OCI-LY7 (cell line): ENCODE results near the gene CGN. TPM values are rescaled to one million over a fixed set of nuclear protein-coding genes. Genes with fewer than 3 reads are reported as not detected.

Experiments used
- BruUV-seq: library from RNA; stranded (reverse); fragments of 400-500 nt; replicated peaks from 2 replicates; lab custom pipeline; 2021; lab: Mats Ljungman, UMichigan
- CTCF ChIA-PET: fragments of 300-600 bp; sonication (Branson Sonifier 250); formaldehyde crosslinking; loops from one replicate; lab custom pipeline; 2022; ENCODE audit warnings: antibody characterized with exemption; ENCODE audit not compliant: unreplicated experiment; lab: Charles Lee
- POLR2A ChIA-PET: fragments of 300-600 bp; sonication (Branson Sonifier 250); formaldehyde crosslinking; loops from one replicate; lab custom pipeline; 2022; ENCODE audit warnings: antibody characterized with exemption; lab: Charles Lee
- DNase-seq: peaks from one replicate; pipeline ENCODE4 v3.0.0-alpha.2; 2015; ENCODE audit warnings: low spot score
- H2AFZ ChIP-seq: fragments of 200-600 bp; sonication (generic), shearing (Covaris generic); 2 replicates; pipeline ENCODE4 v1.6.1; 2014; ENCODE audit warnings: mild to moderate bottlenecking, antibody characterized with exemption, low read length, moderate library complexity
- H3K27ac ChIP-seq: fragments of 200-600 bp; sonication (generic); 2 replicates; pipeline ENCODE4 v1.5.1; 2014; ENCODE audit warnings: mixed run types, low read depth, mild to moderate bottlenecking, moderate library complexity, low read length, inconsistent platforms; ENCODE audit not compliant: poor library complexity, severe bottlenecking
- H3K36me3 ChIP-seq: fragments of 200-600 bp; sonication (generic); 2 replicates; pipeline ENCODE4 v1.6.1; 2014; ENCODE audit warnings: mild to moderate bottlenecking, antibody characterized with exemption, low read length, moderate library complexity, mixed read lengths; ENCODE audit not compliant: insufficient read depth
- H3K4me1 ChIP-seq: fragments of 200-600 bp; sonication (generic); 2 replicates; pipeline ENCODE4 v1.5.1; 2014; ENCODE audit warnings: mild to moderate bottlenecking, low read length; ENCODE audit not compliant: insufficient read depth, poor library complexity, severe bottlenecking
- H3K4me2 ChIP-seq: fragments of 200-600 bp; sonication (generic); 2 replicates; pipeline ENCODE4 v1.6.1; 2014; ENCODE audit warnings: mild to moderate bottlenecking, low read length
- H3K4me3 ChIP-seq: fragments of 200-600 bp; sonication (generic); 2 replicates; pipeline ENCODE4 v1.5.1; 2014; ENCODE audit warnings: mild to moderate bottlenecking, low read depth, low read length; ENCODE audit not compliant: poor library complexity, severe bottlenecking
- H3K79me2 ChIP-seq: fragments of 200-600 bp; sonication (generic); 2 replicates; pipeline ENCODE4 v1.6.1; 2016; ENCODE audit warnings: low read depth, mild to moderate bottlenecking, low read length, moderate library complexity, mixed read lengths; ENCODE audit not compliant: insufficient read depth
- H3K9me2 ChIP-seq: fragments of 200-600 bp; sonication (generic); 2 replicates; pipeline ENCODE4 v1.6.1; 2016; ENCODE audit warnings: mild to moderate bottlenecking, low read length, mixed read lengths; ENCODE audit not compliant: insufficient read depth
- H3K9me3 ChIP-seq: fragments of 200-600 bp; sonication (generic); 2 replicates; pipeline ENCODE4 v1.6.1; 2014; ENCODE audit warnings: mild to moderate bottlenecking, mixed run types, low read length, mixed read lengths
- H4K20me1 ChIP-seq: fragments of 200-600 bp; sonication (generic); 2 replicates; pipeline ENCODE4 v1.6.1; 2014; ENCODE audit warnings: mild to moderate bottlenecking, antibody characterized with exemption, low read length, moderate library complexity, mixed read lengths; ENCODE audit not compliant: insufficient read depth
- CTCF ChIP-seq: fragments of 200-600 bp; sonication (generic); conservative IDR thresholded peaks from 2 replicates; pipeline ENCODE4 v1.5.1; 2014; ENCODE audit warnings: mild to moderate bottlenecking, antibody characterized with exemption, low read length, moderate library complexity, mixed read lengths
- EZH2phosphoT487 ChIP-seq: fragments of 200-600 bp; sonication (generic); IDR thresholded peaks from 2 replicates; pipeline ENCODE4 v1.6.1; 2018; ENCODE audit warnings: low read depth, borderline replicate concordance, mild to moderate bottlenecking, mixed run types, antibody characterized with exemption, low read length, moderate library complexity, mixed read lengths
- intact Hi-C: fragments of 100-400 bp; cut with micrococcal nuclease; formaldehyde crosslinking; loops from one replicate; pipeline ENCODE4 v1.10.0; 2022; ENCODE audit not compliant: unreplicated experiment
- total RNA-seq, 2 experiments: library from RNA; depleted of rRNA in 1 of 2; stranded (reverse); fragments of >200 nt in 1 of 2; shearing (Covaris generic) in 1 of 2; gene quantifications; 2 replicates each; pipeline ENCODE4 v1.2.3, GENCODE V29; 2014 to 2022

Gene CGN
- total RNA-seq, 2 experiments from 2014 or later: 1.7 to 5.5 TPM

- TF ChIP-seq CTCF (no peak), EZH2phosphoT487 (no peak)
- no peak overlapping the region for H2AFZ ChIP-seq
- no peaks in the 10 kb centered on the region for H3K9me3 ChIP-seq
- H3K27ac ChIP-seq: no peak overlapping the region
- no peaks in the 10 kb centered on the region for H4K20me1 ChIP-seq
- no TSS peak for BruUV-seq
- CTCF ChIA-PET: no interaction called here
- intact Hi-C loops: loop anchor here (5.0 kb wide), 1 partner anchor 166 kb away; the partner anchor contains the start of gene RFX5
- no peaks in the 10 kb centered on the region for H3K79me2 ChIP-seq
- H3K4me1 ChIP-seq: peaks cover 32% of the 10 kb centered on the region
- no peaks in the 10 kb centered on the region for H3K9me2 ChIP-seq
- no peak for DNase-seq
- H3K4me2 ChIP-seq: peak overlapping the region; percentile 73
- H3K36me3 ChIP-seq: no peaks in the 10 kb centered on the region
- H3K4me3 ChIP-seq: no peak overlapping the region
- POLR2A ChIA-PET: interaction anchor here (1.9 kb wide), 1 partner anchor 10 kb away, joined by 7 read pairs; no protein-coding TSS in a partner anchor
Measured at GRCh38 chr1:151512801-151513625, 1.8 kb downstream of the CGN start.

DNA sequence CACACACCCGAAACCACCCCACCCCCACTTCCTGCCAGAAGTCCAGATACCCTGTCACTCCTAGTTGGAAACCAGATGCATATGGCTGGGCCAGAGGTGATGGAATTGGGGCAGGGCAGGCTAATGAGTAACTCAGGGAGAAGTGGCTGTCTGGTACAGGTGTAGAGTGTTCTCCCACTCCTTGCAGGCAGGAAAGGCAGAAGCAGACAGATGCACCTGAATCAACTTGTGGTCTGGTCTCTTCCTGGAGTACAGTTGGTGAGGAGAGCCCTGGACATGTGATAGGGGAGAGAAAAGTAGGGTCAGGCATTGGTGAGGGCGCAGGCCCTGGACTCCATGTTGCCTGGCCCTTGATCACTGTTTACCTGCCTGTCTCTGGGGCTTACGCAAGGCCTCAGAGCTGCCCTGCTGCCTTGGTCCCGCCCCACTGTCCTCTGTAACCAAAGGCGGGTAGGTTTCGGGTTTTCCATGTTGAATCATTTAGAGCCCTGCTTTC is 2.5 kb downstream of the CGN start:
- intact Hi-C loops: loop anchor here (5.0 kb wide), 1 partner anchor 166 kb away; the partner anchor contains the start of gene RFX5

More for the DNA sequence above, 2.5 kb downstream of the CGN start:
- ChIA-PET POLR2A (no interaction called here), CTCF (no interaction called here)
- Histone ChIP-seq H3K36me3 (no peaks in the 10 kb centered on the region), H3K9me3 (no peaks in the 10 kb centered on the region), H3K27ac (no peak overlapping the region), H3K9me2 (no peaks in the 10 kb centered on the region), H3K4me1 (peaks cover 32% of the 10 kb centered on the region), H3K4me2 (peak overlapping the region; percentile 73), H3K79me2 (no peaks in the 10 kb centered on the region), H4K20me1 (no peaks in the 10 kb centered on the region), H3K4me3 (no peak overlapping the region), H2AFZ (no peak overlapping the region)
- TF ChIP-seq EZH2phosphoT487 (no peak), CTCF (no peak)
- DNase-seq: peak; percentile 8
- no TSS peak for BruUV-seq
